Suprapubic skin (tissue), 4 donors: ENCODE results near the gene PSMG4. TPM values are rescaled to one million over a fixed set of nuclear protein-coding genes. Genes with fewer than 3 reads are reported as not detected.

ENCODE experiments used
- DNase-seq, 2 donors: peaks; one replicate each; pipeline ENCODE4 v3.0.0-alpha.2; 2019; ENCODE audit warnings: low spot score in 2 of 2
- H3K27ac ChIP-seq: fragments of 200-600 bp; sonication (generic); one replicate; pipeline ENCODE4 v1.5.1; 2019
- H3K27me3 ChIP-seq: fragments of 200-600 bp; sonication (generic); one replicate; pipeline ENCODE4 v1.5.1; 2019
- H3K36me3 ChIP-seq: fragments of 200-600 bp; sonication (generic); one replicate; pipeline ENCODE4 v1.5.1; 2019
- H3K4me1 ChIP-seq: fragments of 200-600 bp; sonication (generic); one replicate; pipeline ENCODE4 v1.5.1; 2019
- H3K4me3 ChIP-seq: fragments of 200-600 bp; sonication (generic); one replicate; pipeline ENCODE4 v1.5.1; 2019; ENCODE audit warnings: mild to moderate bottlenecking
- H3K9me3 ChIP-seq: fragments of 200-600 bp; sonication (generic); one replicate; pipeline ENCODE4 v1.5.1; 2019
- EP300 ChIP-seq: sonication (generic); formaldehyde crosslinking; IDR thresholded peaks from one replicate; pipeline ENCODE4 v1.6.1; 2017; ENCODE audit warnings: antibody characterized with exemption
- POLR2A ChIP-seq, 2 donors: fragments of 450-650 bp; IDR thresholded peaks; one replicate each; pipeline ENCODE4 v1.6.1; 2017; ENCODE audit warnings: antibody characterized with exemption in 2 of 2, mild to moderate bottlenecking in 2 of 2, moderate library complexity in 2 of 2
- POLR2AphosphoS5 ChIP-seq, 3 donors: sonication (generic); formaldehyde crosslinking; IDR thresholded peaks; one replicate each; pipeline ENCODE4 v1.6.1; 2017; ENCODE audit warnings: antibody characterized with exemption in 3 of 3
- WGBS: methylation state at CpG from one replicate; pipeline ENCODE4 v1.1.5; 2018; 5-methylcytosine and 5-hydroxymethylcytosine counted together
- total RNA-seq, 4 donors: library from RNA; depleted of rRNA; stranded (reverse); fragments of >200 nt; gene quantifications; one replicate each; pipeline ENCODE4 v1.1.0, GENCODE V29; 2016
- TF ChIP-seq, protein P1 (sequence below), 2 donors: fragments of 200-600 bp in 1 of 2; fragments of 450-650 bp in 1 of 2; sonication (generic) in 1 of 2; IDR thresholded peaks; one replicate each; pipeline ENCODE4 v1.5.1; 2016 to 2019; ENCODE audit warnings: antibody characterized with exemption in 2 of 2, mild to moderate bottlenecking in 1 of 2, moderate library complexity in 1 of 2

Gene PSMG4
- total RNA-seq, 4 donors from 2014 or later = 11.4 to 32.6 (median 21.1) TPM

DNA sequence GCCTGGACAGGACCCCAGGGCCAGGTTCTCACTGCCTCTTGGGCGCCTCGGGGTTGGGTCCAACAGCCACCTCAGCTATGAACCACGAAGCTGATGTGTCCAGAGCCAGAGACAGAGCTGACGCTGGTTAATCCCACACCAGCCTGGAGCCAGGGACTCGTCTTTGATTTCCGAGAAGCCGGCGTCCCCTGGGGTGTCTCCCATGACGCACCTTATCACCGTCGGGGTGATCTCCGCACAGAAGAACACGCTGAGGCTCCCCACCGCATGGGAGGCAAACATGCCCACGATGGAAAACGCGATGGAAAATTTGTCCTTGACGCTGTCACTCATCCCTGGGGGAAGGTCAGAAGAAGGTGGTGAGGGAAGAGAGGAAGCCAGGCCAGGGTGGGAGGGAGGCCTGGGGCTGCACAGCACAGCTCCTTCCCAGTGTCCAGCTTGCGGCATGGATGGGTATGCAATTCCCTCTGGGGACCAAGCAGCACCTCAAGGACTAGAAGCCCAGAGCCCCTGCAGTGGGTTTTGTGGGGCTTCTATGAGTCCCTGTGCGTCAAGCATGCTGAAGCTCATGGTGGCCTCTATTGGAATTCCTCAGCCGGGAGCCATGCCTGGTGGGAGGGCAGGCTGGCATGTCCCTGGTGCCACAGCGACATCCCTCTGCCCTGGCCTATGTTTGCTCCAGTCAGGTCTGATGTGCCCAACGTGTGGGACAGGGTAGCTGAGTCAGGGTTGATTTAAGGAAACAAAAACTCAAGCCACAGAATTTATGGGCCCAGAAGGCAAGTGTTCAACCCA lies 25.1 kb downstream of the PSMG4 start:
- WGBS = 94% methylated on average over 22 of the region's 23 CpGs
- DNase-seq = peak; percentile 59 to 73
- peaks cover 4% of the 10 kb centered on the region for H3K4me1 ChIP-seq
- H3K4me3 ChIP-seq = no peak overlapping the region
- H3K27me3 ChIP-seq = no peaks in the 10 kb centered on the region
- H3K27ac ChIP-seq = no peak overlapping the region
- TF ChIP-seq POLR2AphosphoS5 (IDR thresholded peaks at IDR 0.05) = no peak
- no peak for TF ChIP-seq EP300
- no peak for TF ChIP-seq POLR2A (IDR thresholded peaks at IDR 0.05)
- TF ChIP-seq, protein P1, sequence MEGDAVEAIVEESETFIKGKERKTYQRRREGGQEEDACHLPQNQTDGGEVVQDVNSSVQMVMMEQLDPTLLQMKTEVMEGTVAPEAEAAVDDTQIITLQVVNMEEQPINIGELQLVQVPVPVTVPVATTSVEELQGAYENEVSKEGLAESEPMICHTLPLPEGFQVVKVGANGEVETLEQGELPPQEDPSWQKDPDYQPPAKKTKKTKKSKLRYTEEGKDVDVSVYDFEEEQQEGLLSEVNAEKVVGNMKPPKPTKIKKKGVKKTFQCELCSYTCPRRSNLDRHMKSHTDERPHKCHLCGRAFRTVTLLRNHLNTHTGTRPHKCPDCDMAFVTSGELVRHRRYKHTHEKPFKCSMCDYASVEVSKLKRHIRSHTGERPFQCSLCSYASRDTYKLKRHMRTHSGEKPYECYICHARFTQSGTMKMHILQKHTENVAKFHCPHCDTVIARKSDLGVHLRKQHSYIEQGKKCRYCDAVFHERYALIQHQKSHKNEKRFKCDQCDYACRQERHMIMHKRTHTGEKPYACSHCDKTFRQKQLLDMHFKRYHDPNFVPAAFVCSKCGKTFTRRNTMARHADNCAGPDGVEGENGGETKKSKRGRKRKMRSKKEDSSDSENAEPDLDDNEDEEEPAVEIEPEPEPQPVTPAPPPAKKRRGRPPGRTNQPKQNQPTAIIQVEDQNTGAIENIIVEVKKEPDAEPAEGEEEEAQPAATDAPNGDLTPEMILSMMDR (IDR thresholded peaks at IDR 0.05) = no peak
- no peaks in the 10 kb centered on the region for H3K9me3 ChIP-seq
- H3K36me3 ChIP-seq = peaks cover 25% of the 10 kb centered on the region

DNA sequence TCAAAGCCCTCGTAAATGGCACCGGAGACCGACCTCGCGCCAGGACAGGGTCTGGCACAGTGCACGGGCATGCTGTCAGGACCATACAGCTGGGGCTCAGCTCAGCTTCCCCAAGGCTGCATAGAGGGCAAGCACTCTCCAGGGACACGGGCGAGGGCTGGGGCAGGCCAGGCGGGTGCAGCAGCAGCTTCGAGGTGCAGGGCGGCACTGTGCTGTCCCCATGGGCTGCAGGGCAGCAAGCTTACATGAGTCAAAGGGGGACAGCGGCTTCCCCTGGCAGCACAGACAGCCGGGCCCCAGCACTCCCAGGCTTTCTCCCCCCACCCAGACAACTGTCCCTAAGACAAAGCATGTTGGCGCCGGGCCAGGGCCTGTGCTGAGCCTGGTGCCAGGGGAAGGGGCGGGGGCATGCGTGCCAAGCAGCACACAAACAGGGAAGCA lies 25.7 kb downstream of the PSMG4 start:
- WGBS = 81% methylated on average over 7 of the region's 17 CpGs
- H3K4me1 ChIP-seq = peaks cover 4% of the 10 kb centered on the region
- H3K27me3 ChIP-seq = no peaks in the 10 kb centered on the region
- H3K27ac ChIP-seq = no peak overlapping the region
- TF ChIP-seq, protein P1 (IDR thresholded peaks at IDR 0.05) = no peak
- no peak for TF ChIP-seq EP300
- TF ChIP-seq POLR2A (IDR thresholded peaks at IDR 0.05) = no peak
- no peak for TF ChIP-seq POLR2AphosphoS5 (IDR thresholded peaks at IDR 0.05)
- no peak overlapping the region for H3K4me3 ChIP-seq
- peaks cover 25% of the 10 kb centered on the region for H3K36me3 ChIP-seq
- peak; percentile 63 to 74 for DNase-seq
- H3K9me3 ChIP-seq = no peaks in the 10 kb centered on the region

DNA sequence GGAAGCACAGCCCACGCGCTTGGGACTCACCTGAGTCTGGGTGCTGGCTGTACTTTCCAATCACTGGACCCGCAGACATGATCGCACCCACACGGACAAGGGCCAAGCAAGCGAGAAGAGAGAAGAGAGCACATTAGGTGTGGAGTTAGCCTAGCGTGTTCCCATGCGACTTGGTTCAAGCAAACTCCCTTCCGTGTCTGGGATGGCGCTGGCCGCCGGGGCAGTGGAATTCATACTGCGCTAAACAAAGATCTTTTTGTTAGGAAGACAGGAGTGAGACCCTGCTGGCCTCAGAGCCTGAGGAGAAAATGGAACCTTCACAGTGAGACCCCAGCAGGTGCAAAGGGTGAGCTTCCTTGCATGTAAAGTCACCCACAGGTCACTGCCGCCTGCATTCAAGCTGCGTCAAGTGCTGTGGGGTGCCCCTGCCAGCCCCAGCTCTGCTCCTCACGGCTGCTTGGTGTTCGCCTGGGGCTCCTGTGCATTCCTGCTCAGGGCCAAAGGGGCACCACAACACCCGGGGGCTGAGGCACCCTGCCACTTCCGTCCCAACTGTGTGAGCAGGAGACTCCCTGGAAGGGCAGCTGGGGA lies 26.4 kb downstream of the PSMG4 start:
- TF ChIP-seq, protein P1 (IDR thresholded peaks at IDR 0.05) = no peak
- no peak for TF ChIP-seq POLR2A (IDR thresholded peaks at IDR 0.05)
- no peak for TF ChIP-seq EP300
- no peak for TF ChIP-seq POLR2AphosphoS5 (IDR thresholded peaks at IDR 0.05)
- Histone ChIP-seq H3K36me3 (peaks cover 26% of the 10 kb centered on the region), H3K9me3 (no peaks in the 10 kb centered on the region)

DNA sequence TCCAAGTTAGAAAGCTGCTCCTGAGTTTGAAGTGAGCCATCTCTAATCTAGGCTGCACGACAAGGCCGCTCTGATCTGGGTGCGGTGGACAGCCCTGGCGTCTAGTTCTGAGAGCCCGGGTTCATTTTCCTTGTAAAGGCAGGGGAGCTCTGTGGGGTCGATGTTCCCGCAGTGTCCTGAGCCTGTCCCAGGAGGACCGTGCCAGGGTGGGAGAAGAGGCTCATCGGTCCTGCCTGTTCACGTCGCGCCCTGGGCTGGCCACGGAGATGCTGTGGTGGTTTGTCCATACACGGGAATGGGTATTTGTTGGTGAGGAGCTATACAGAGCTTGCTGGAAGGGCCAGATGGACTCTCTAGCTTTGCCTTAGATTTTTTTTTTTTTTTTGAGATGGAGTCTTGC lies 27.0 kb downstream of the PSMG4 start:
- Histone ChIP-seq H3K27me3 (no peaks in the 10 kb centered on the region), H3K36me3 (peaks cover 32% of the 10 kb centered on the region), H3K4me3 (no peak overlapping the region), H3K4me1 (peaks cover 4% of the 10 kb centered on the region), H3K9me3 (no peaks in the 10 kb centered on the region), H3K27ac (no peak overlapping the region)
- DNase-seq = peak; percentile 60 to 69
- TF ChIP-seq, protein P1 (IDR thresholded peaks at IDR 0.05) = no peak
- WGBS = 88% methylated on average over 13 of the region's 14 CpGs

More for the DNA sequence above, 26.4 kb downstream of the PSMG4 start:
- Histone ChIP-seq H3K27me3 (no peaks in the 10 kb centered on the region), H3K4me1 (peaks cover 4% of the 10 kb centered on the region), H3K27ac (no peak overlapping the region), H3K4me3 (no peak overlapping the region)
- 95% methylated on average over 14 of the region's 19 CpGs for WGBS
- peak; percentile 53 to 70 for DNase-seq

DNA sequence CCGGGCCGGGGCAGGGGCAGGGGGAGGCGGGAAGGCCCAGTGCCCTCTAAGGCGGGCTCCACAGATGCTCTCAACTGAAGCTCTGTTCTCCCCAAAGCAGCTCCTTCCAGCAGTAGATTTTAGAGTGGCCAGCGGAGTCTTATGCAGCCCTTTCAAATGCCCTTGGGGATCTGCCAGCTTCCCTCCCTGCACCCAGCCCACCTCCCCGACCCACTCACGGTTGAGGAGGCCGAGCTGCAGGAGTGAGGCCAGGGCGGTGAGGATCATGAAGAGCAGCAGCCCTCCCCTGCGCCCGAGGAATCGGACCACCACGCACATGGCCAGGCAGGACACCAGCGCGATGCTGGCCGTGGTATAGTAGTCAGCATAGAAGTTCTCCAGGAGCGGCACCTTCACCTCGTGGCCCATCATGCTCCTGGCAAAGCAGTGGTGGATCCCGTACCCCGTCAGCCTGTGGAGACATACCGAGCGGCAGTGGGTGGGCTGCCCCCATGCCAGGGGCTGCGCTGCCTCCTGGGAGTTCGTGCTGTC lies 28.0 kb downstream of the PSMG4 start:
- TF ChIP-seq POLR2AphosphoS5 (IDR thresholded peaks at IDR 0.05) = no peak
- TF ChIP-seq POLR2A (IDR thresholded peaks at IDR 0.05) = no peak
- TF ChIP-seq EP300 = no peak
- TF ChIP-seq, protein P1 (IDR thresholded peaks at IDR 0.05) = no peak
- Histone ChIP-seq H3K9me3 (no peaks in the 10 kb centered on the region), H3K4me1 (peaks cover 4% of the 10 kb centered on the region), H3K27me3 (no peaks in the 10 kb centered on the region), H3K4me3 (no peak overlapping the region), H3K27ac (no peak overlapping the region), H3K36me3 (peaks cover 35% of the 10 kb centered on the region)
- 98% methylated on average over 21 of the region's 24 CpGs for WGBS
- DNase-seq = peak; percentile 48 to 75
